Rectal smooth muscle tissue (tissue), 1 donor: ENCODE results near the gene BTBD1.

Experiments used
- H3K27ac ChIP-seq: one replicate; pipeline ENCODE4 v1.7.0; 2013; ENCODE audit warnings: low read depth, low read length, inconsistent platforms
- H3K27me3 ChIP-seq: one replicate; pipeline ENCODE4 v1.7.0; 2013; ENCODE audit warnings: low read length; ENCODE audit not compliant: control insufficient read depth, insufficient read depth
- H3K36me3 ChIP-seq: one replicate; pipeline ENCODE4 v1.7.0; 2013; ENCODE audit warnings: low read length; ENCODE audit not compliant: control insufficient read depth, insufficient read depth
- H3K4me1 ChIP-seq: one replicate; pipeline ENCODE4 v1.7.0; 2013; ENCODE audit warnings: low read length; ENCODE audit not compliant: control insufficient read depth, insufficient read depth
- H3K4me3 ChIP-seq: one replicate; pipeline ENCODE4 v1.7.0; 2013; ENCODE audit warnings: low read length
- H3K9ac ChIP-seq: one replicate; pipeline ENCODE4 v1.7.0; 2013; ENCODE audit warnings: low read length

The BTBD1 gene

DNA sequence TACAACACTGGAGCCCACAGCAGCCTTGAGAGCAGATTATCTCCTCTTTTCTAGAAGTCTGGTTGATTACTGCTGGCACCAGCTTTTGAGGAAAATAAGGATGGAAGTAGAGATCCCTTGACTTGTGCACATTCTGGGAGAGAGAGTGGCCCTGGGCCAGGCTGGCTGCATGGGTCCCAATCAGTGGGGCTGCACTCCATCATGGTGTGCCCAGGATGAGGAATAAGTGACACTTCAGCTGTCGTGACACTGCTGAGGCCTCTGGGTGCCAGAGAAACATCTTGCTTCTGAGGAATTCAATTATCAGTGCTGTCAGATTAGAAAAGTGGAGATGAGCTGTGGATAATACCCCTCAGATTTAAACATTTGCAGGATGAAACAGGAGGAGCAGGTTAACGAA is 72.0 kb downstream of the BTBD1 start:
- Histone ChIP-seq H3K4me3 (no peak overlapping the region), H3K27ac (no peak overlapping the region), H3K9ac (no peak overlapping the region), H3K4me1 (no peaks in the 10 kb centered on the region), H3K36me3 (no peaks in the 10 kb centered on the region), H3K27me3 (no peaks in the 10 kb centered on the region)

DNA sequence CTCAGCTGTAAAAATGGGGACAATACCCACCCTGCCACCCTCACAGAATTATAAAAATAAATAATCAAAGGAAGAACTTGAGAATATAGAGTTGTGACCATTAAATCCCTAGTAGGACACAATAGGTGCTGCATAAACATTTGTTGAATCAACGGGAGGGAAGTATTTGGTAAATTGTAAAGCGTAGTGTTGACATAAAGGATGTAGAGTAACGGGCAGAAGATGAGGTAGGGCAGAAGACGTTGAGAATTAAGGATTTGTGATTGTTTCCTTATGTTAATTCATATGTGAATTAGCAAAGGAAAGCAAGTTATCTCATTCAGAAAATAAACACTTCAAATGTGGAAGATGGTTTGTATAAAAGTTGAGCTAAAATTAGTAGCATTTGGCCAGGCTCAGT is 73.9 kb downstream of the BTBD1 start:
- no peaks in the 10 kb centered on the region for H3K27me3 ChIP-seq
- no peak overlapping the region for H3K4me3 ChIP-seq
- H3K27ac ChIP-seq = no peak overlapping the region
- H3K4me1 ChIP-seq = no peaks in the 10 kb centered on the region
- peaks cover 2% of the 10 kb centered on the region for H3K36me3 ChIP-seq
- no peak overlapping the region for H3K9ac ChIP-seq

DNA sequence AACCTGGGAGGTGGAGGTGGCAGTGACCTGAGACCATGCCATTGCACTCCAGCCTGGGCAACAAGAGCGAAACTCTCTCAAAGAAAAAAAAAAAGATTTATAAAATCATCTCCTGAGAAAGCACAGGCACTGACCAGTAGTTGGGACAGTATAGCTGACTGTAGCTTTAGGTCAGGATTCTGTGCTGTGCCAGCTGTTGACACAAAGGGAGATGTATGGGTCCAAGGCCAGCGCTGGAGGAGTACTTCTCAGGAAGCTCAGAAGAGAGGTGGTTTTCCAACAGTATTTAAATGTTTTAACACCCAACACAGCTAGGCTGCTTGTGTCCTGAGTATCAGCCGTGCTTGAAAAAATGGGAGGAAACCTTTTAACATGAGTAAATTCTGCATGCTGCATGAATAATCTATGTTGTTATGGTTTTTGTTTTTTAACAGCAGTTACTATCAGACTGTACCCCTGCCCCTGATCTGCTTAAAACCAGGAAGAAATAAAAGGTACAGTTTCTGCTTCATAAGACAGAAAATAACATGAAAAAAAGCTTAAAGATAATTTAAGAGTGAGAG is 74.5 kb downstream of the BTBD1 start:
- H3K4me3 ChIP-seq = no peak overlapping the region
- no peaks in the 10 kb centered on the region for H3K27me3 ChIP-seq
- no peaks in the 10 kb centered on the region for H3K4me1 ChIP-seq
- no peak overlapping the region for H3K9ac ChIP-seq
- peaks cover 2% of the 10 kb centered on the region for H3K36me3 ChIP-seq
- H3K27ac ChIP-seq = no peak overlapping the region

- Histone ChIP-seq H3K4me1 (peaks cover 7% of the 10 kb centered on the region), H3K9ac (peak overlapping the region; percentile 68), H3K4me3 (peak overlapping the region; percentile 84), H3K36me3 (peaks cover 2% of the 10 kb centered on the region), H3K27ac (peak overlapping the region; percentile 73), H3K27me3 (no peaks in the 10 kb centered on the region)
Measured at GRCh38 chr15:82986442-82986780, 80.6 kb downstream of the BTBD1 start.

DNA sequence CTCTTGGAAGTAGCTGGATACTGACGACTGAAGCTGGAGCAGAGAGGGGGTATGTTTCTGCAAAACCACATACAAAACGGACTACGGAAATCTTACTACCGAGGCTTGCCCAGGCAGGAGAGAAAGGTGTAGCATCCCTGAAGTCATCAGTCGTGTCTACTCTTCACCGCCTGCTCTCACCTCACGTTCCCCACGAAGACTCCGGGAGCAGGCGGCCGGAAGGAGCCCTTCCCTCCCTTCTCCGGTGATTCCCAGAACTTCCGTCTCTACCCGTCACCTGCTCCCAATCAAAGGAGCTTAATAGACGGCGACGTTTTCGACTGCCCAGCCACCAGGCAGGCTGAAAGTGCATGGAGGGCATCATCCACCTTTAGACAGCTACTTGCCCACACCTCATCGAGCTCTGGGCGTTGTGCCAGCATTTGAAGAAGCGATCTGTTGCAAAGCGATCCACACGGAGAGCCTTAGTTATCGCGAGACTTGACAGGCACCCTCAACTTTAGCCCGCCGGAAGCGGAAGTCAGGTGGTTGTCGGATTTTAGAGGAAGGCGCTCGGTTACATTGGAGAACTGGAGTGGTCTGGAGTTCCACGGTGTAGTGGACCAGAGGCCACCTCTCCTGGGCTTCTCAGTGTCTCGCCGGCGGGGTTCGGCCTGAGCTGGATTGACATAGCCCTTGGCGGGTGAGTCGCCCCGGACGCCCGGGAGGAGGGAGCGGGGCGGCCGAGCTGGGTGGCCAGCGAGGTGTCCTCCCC is 81.2 kb downstream of the BTBD1 start, which contains the start of gene RAMAC:
Gene RAMAC, plus strand, starts transcription at position 523 of the 754 bp plus-strand sequence. CDS start 2,809 bp downstream, outside the sequence.
- Histone ChIP-seq H3K27me3 (no peaks in the 10 kb centered on the region), H3K4me3 (peak within 1 kb of the TSS; percentile 84), H3K27ac (peak within 1 kb of the TSS; percentile 73), H3K4me1 (peaks cover 7% of the 10 kb centered on the region), H3K9ac (peak within 1 kb of the TSS; percentile 68), H3K36me3 (peaks cover 2% of the 10 kb centered on the region)

- Histone ChIP-seq H3K4me3 (no peak overlapping the region), H3K9ac (no peak overlapping the region), H3K27ac (no peak overlapping the region)
Measured at GRCh38 chr15:82980981-82981380, 86.1 kb downstream of the BTBD1 start.

DNA sequence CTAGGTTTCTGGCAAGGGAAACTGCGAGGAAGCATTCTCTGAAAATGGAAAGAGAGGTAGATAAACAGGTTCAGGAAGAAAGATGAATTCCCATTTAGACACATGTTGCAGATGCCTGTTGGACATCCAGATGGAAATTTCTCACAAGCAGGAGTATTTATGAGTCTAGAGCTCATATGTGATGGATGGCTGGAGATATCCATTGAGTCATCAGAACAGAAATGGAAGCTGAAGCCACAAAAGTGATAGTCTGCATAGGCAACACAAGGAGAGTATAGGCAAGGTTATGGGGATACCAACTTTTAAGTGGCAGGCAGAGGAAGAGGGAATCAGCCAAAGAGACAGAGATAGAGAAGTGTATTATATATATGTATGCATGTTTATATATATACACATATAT is 87.3 kb downstream of the BTBD1 start:
- H3K4me3 ChIP-seq = no peak overlapping the region
- H3K36me3 ChIP-seq = no peaks in the 10 kb centered on the region
- no peaks in the 10 kb centered on the region for H3K4me1 ChIP-seq
- no peak overlapping the region for H3K9ac ChIP-seq
- H3K27ac ChIP-seq = no peak overlapping the region
- no peaks in the 10 kb centered on the region for H3K27me3 ChIP-seq

More at GRCh38 chr15:82980981-82981380, 86.1 kb downstream of the BTBD1 start:
- peaks cover 5% of the 10 kb centered on the region for H3K4me1 ChIP-seq
- H3K27me3 ChIP-seq = no peaks in the 10 kb centered on the region
- H3K36me3 ChIP-seq = no peaks in the 10 kb centered on the region

GRCh38 chr15:82978438-82978837 is 88.6 kb downstream of the BTBD1 start:
- Histone ChIP-seq H3K4me3 (no peak overlapping the region), H3K36me3 (no peaks in the 10 kb centered on the region), H3K27ac (no peak overlapping the region), H3K27me3 (no peaks in the 10 kb centered on the region), H3K4me1 (no peaks in the 10 kb centered on the region), H3K9ac (no peak overlapping the region)

DNA sequence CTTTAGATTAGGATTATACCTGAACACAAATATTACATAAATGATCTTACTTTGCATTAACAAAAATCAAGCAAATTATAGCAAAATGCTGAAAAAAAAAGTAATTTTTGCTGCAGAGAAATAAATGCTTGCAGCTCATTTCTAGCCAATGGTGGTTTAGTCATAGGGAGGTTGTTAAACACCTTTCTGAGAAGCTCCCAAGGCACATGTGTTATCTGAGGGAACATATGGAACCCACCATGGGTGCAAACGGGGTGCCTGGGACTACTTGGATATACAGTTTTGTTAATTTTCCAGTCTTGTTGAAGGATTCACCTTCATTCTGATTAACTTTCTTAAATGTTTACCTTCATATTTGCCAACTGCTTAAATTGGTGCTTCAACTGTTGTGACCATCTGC is 90.0 kb downstream of the BTBD1 start:
- H3K27me3 ChIP-seq = no peaks in the 10 kb centered on the region
- H3K9ac ChIP-seq = no peak overlapping the region
- H3K4me3 ChIP-seq = no peak overlapping the region
- no peaks in the 10 kb centered on the region for H3K4me1 ChIP-seq
- no peak overlapping the region for H3K27ac ChIP-seq
- H3K36me3 ChIP-seq = no peaks in the 10 kb centered on the region

DNA sequence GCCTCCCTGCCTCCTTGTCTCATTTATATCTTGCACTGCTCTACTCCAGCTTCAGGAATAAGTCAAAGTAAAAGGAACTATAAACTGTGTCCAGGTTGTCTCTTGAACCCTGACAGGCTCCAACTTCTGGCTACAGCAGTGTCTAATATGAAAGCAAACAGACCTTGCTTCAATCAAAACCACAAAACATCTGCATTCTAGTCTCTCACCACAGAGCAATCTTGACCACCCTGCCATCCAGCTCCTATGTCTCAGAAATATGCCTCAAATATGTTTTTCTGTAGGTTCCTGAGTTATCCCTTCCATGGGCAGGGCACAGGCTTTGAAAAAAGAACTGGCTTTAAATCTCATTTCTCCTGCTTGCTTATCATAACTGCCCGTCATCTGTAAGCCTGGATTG is 94.1 kb downstream of the BTBD1 start:
- Histone ChIP-seq H3K9ac (no peak overlapping the region), H3K27me3 (no peaks in the 10 kb centered on the region), H3K4me3 (no peak overlapping the region), H3K27ac (no peak overlapping the region), H3K4me1 (no peaks in the 10 kb centered on the region), H3K36me3 (no peaks in the 10 kb centered on the region)

GRCh38 chr15:82971218-82971984 is 95.7 kb downstream of the BTBD1 start:
- H3K27me3 ChIP-seq = no peaks in the 10 kb centered on the region
- no peak overlapping the region for H3K9ac ChIP-seq
- no peak overlapping the region for H3K27ac ChIP-seq
- H3K4me1 ChIP-seq = no peaks in the 10 kb centered on the region
- no peak overlapping the region for H3K4me3 ChIP-seq
- H3K36me3 ChIP-seq = no peaks in the 10 kb centered on the region

GRCh38 chr15:82970696-82971095 is 96.4 kb downstream of the BTBD1 start:
- no peaks in the 10 kb centered on the region for H3K27me3 ChIP-seq
- no peaks in the 10 kb centered on the region for H3K36me3 ChIP-seq
- H3K9ac ChIP-seq = no peak overlapping the region
- no peak overlapping the region for H3K27ac ChIP-seq
- no peak overlapping the region for H3K4me3 ChIP-seq
- H3K4me1 ChIP-seq = no peaks in the 10 kb centered on the region
